Fibroblast of lung (primary cell): ENCODE data around the gene ODAD4.

Source experiments
- EZH2 ChIP-seq: IDR thresholded peaks from 2 replicates; pipeline ENCODE4 v1.5.1; 2012; ENCODE audit warnings: low read length, control low read depth, mild to moderate bottlenecking; ENCODE audit errors: missing control alignments
- TF ChIP-seq, protein P1 (sequence below), 2 donors: IDR thresholded peaks in 1 of 2; conservative IDR thresholded peaks in 1 of 2; 1 replicate in 1 of 2; 2 replicates in 1 of 2; pipeline ENCODE4 v1.5.1; 2011 to 2012; ENCODE audit warnings: low read length in 2 of 2, control low read depth in 1 of 2, inconsistent platforms in 1 of 2, low read depth in 1 of 2, mild to moderate bottlenecking in 1 of 2

DNA sequence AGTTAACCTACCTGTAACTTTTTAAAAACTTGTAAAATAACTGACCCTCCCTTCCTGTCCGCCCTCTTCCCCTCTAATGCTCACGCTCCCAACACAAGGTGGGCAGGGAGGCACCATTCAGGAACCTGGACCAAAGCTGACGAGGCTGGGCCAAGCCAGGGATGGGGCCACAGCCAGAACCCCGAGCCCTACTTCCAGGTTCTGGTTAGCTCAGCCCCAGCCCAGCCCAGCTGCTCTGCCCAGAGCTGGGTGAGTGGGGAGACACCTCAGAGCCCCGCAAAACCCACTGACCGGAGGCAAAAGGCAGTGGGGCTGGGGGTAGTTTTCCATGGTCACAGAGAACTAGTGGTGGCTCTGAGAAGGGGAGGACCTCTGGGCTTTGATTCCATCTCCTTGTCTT lies 43.6 kb downstream of the ODAD4 start:
- TF ChIP-seq EZH2: no peak
- TF ChIP-seq, protein P1, sequence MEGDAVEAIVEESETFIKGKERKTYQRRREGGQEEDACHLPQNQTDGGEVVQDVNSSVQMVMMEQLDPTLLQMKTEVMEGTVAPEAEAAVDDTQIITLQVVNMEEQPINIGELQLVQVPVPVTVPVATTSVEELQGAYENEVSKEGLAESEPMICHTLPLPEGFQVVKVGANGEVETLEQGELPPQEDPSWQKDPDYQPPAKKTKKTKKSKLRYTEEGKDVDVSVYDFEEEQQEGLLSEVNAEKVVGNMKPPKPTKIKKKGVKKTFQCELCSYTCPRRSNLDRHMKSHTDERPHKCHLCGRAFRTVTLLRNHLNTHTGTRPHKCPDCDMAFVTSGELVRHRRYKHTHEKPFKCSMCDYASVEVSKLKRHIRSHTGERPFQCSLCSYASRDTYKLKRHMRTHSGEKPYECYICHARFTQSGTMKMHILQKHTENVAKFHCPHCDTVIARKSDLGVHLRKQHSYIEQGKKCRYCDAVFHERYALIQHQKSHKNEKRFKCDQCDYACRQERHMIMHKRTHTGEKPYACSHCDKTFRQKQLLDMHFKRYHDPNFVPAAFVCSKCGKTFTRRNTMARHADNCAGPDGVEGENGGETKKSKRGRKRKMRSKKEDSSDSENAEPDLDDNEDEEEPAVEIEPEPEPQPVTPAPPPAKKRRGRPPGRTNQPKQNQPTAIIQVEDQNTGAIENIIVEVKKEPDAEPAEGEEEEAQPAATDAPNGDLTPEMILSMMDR (conservative IDR thresholded peaks at IDR 0.05 in 1 of 2, IDR thresholded peaks at IDR 0.05 in 1 of 2; ENCODE audit: low read depth in 1 of 2, low read length in 2 of 2): no peak
